Mesenteric fat pad (tissue), 1 donor: ENCODE data around the gene SCYGR1. TPM values are rescaled to one million over a fixed set of nuclear protein-coding genes. Genes with fewer than 3 reads are reported as not detected.
"Not testable (repeated sequence)": the region's sequence is repeated elsewhere in the genome, so short reads cannot be mapped to it uniquely, and the experiment has no call there.

Source experiments
- DNase-seq: peaks from one replicate; pipeline ENCODE4 v3.0.0-alpha.2; 2020; ENCODE audit warnings: low spot score
- total RNA-seq: library from RNA; stranded (reverse); fragmentation: NEBNext Ultra II Directional; extraction: Animal tissue kit (Norgen Biotek cat#: 25700); gene quantifications from one replicate; pipeline ENCODE4 v1.2.1, GENCODE V29; 2021
- donor health status: DM: yes; HTN: yes; CAD: no.

SCYGR1 gene
- total RNA-seq, 1 donor from 2014 or later: not detected

DNA sequence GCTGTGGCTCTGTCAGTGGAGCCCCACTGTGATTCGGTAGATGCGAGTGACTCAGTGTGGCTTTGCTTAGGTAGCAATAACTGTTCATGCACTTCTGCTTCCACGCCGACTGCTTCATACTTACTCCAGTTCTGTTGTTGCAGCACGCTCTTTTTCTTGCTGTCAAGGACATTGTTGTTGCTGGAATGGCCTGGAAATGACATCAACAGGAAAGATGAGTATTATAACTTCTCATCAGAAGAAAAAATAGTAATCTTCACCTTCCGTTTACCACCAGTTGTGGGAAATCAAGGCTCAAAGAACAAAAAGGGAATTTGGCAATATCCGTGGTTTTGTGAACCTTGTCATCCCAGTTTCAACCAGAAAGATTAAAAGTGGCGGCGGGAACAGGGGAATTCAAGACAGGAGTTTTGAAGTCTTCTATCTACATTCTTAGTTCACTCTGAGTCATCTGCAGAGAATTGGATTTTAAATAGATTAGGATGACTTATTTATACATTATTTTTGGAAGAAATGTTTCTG, 16.9 kb downstream of the SCYGR1 start:
- no peak for DNase-seq

DNA sequence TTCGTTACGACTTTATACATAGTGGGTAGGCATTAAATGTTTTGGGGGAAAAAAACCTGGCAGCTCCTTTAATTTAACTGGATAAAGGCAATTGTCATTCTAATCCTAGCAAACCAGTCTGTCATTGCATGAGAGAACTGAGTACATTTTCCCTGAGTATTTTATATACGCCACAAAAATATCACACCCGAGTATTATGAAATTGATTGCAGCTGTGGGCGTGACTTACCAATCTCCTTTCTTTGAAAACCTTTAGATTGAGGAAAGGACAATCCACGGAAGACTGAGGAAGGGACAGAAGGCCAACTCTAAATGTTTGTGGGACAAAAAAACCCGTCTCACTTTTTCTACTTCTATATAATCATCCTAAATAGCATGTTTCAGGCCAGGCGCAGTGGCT, 17.7 kb downstream of the SCYGR1 start:
- DNase-seq: no peak

DNA sequence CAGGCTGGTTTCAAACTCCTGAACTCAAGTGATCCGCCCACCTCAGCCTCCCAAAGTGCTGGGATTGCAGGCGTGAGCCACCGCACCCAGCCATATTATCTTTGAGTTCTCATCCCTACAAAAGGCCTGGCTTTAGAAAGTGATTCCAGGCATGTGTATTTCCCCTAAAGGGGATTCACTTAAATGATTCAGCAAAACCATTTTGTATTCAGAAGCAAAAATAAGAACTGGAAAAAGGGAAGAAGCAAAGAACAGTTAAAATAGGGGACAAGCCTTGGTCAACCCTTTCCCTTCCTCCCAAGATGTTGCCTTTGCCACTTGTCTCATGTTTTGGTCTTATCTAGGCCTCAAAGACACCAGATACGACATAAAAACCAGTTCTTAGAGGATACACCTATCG, 19.2 kb downstream of the SCYGR1 start:
- DNase-seq: no peak

GRCh38 chr2:227367427-227367795, 20.3 kb downstream of the SCYGR1 start:
- DNase-seq: no peak

DNA sequence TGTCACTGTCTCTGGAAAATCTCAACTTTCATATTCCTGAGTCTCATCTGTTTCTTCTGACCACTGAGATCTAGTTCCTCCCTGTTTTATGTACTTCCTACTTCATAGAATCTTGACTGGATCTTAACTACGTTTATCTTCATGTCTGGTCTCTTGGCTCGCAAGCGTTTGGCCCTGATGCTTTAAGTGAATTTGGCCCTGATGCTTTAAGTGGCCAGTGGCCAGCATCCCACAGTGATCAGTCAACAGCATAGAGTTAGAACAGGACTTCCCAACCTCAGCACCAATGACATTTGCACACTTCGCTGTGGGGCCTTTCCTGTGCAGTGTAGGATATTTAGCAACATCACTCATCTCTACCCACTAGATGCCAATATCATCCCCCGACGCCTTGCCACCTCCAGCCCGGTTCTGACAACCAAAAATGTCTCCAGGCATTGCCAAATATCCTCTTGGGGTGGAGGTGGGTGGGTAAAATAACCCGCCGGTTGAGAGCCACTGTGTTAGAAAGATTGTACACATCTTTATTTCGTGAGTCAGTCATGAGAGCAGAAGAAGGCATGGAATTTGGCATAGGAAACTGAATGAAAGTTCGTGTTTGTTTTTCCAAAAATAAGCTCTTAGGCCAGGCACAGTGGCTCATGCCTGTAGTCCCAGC, 20.9 kb downstream of the SCYGR1 start:
- no peak for DNase-seq

- DNase-seq: no peak
Observed at GRCh38 chr2:227365833-227366232, 21.9 kb downstream of the SCYGR1 start.

DNA sequence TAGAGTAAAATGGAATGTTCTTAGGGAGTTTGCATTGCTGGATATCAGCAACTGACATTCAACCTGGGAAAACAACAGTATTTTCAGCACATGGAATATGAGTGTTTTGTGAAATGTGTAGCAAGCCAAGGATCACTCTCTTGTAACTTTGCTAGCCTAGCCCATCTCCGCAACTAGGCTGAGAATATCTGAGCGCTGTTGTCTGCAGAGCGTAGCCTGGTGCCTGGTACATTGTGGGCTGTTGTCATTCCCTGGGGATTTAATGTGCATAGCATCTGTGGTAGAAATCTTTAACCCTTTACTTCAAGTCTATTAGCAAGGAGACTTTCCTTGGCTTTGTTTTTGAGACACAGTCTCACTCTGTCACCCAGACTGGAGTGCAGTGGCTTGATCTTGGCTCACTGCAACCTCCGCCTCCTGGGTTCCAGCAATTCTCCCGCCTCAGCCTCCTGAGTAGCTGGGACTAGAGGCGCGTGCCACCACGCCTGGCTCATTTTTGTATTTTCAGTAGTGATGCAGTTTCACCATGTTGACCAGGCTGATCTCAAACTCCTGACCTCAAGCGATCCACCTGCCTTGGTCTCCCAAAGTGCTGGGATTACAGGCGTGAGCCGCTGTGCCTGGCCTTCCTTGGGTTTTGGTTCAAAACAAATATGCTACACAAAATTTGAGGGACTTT, 23.0 kb downstream of the SCYGR1 start:
- not testable (repeated sequence) for DNase-seq

- no peak for DNase-seq
Observed at GRCh38 chr2:227363756-227364155, 24.0 kb downstream of the SCYGR1 start.

GRCh38 chr2:227360351-227360750, 27.4 kb downstream of the SCYGR1 start:
- no peak for DNase-seq

- no peak for DNase-seq
Observed at GRCh38 chr2:227351639-227352038, 36.1 kb downstream of the SCYGR1 start.

DNA sequence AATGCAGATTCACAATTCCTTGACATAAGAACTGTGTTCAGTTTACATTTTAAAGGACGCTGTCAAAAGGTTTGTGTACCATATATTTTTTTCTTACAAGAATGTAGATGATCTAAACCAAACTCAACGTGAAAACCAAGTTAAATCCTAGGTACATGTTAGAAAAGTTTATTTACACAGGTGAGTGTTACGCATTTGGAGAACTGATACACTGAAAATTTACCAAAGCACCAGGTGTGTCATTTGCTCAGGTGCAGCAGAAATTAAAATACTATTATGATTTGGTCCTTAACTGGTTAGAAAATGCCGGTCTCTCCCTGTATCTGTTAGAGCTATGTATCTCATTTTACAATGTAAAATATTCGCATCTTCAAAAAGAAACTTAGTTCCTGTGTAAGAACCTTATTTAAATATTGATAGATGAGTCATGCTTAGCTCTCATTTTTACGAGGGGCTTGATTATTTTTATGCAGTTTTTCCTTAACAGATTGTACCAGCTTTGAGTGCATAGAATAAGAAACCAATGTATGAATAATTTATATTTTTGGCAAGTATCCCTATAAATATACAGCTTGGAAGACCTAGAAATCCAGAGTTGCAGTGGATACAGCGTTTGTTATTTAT, 37.6 kb downstream of the SCYGR1 start:
- DNase-seq: no peak

DNA sequence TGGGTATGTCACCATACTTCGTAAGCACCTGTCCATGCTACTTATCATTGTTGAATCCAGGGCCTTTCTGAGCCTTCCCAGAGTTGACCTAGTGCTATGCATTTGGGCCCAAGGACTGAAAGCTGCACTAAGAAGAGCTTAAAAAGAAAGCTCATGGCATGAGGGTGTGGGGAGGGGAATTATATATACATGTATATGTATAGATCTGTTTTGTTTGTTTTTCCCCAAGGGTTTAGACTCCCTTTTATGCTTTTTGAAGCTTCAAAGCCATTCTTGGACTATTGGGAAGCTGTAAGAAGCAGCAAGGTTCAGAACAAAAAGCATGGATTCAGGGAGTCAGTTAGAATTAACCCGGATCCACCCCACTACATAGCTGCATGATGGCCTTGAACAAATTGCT, 39.4 kb downstream of the SCYGR1 start:
- DNase-seq: no peak

DNA sequence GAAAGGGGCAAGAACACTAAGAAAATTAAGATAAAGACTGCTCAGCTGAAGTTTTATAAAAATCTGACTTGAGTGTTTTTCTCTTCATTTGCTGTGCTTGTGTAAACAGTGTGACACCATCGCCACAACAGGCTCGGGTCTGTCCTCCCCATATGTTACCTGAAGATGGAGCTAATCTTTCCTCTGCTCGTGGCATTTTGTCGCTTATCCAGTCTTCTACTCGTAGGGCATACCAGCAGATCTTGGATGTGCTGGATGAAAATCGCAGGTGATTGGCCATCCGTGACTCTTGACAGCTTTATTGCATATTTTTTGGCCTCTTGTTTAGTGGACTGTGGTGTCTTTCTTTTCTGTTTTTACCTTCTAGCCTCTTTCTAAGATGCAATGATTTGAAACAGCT, 40.6 kb downstream of the SCYGR1 start:
- DNase-seq: no peak

GRCh38 chr2:227344231-227344630, 43.5 kb downstream of the SCYGR1 start:
- DNase-seq: no peak

GRCh38 chr2:227341553-227341952, 46.2 kb downstream of the SCYGR1 start:
- DNase-seq: no peak

DNA sequence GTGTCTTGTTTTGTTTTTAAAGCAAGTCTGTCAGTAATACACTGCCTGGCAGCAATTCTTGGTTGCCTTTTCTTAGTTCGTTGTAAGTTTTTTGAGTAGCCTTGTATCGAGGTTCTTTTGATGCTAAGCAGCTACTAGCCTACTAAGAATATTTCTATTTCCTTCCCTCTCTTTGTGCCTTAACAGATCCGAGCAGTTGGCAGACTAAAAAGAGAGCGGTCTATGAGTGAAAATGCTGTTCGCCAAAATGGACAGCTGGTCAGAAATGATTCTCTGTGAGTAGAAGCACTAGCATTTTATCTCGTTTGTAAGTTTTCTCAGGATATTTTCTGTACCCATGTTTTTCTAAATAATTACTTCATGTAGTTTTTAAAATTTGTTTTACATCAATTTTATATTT, 47.6 kb downstream of the SCYGR1 start:
- DNase-seq: no peak

DNA sequence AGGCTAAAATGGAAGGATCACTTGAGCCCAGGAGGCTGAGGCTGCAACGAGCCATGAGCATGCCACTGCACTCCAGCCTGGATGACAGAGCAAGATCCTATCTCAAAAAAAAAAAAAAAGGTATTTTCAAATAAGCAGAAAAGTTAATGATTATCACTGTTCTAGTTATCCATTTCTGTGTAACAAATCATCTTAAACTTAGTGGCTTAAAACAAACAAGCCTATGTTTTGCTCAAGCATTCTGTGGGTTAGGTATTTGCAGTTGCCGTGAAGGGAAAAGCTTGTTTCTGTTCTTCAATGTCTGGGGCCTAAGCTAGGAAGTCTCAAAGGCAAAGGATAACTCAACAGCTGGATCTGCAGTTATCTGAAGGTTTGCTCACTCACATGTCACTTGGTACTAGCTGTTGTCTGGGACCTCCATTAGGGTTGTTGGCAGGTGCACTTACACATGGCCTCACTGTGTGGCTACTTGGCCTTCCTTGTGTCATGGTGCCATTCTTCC, 48.6 kb downstream of the SCYGR1 start:
- no peak for DNase-seq

Other genes with a start within 250 kb of the SCYGR1 start
- gene COL4A4, start 223.7 kb downstream of the SCYGR1 start, total RNA-seq: 0.45 TPM
- gene COL4A3, start 223.3 kb downstream of the SCYGR1 start, total RNA-seq: 0.67 TPM
- gene MFF, start 62.7 kb downstream of the SCYGR1 start, total RNA-seq: 59.4 TPM
- 0.32 TPM for gene TM4SF20, start 8.6 kb downstream of the SCYGR1 start, total RNA-seq
- 274 TPM for gene AGFG1, start 84.2 kb upstream of the SCYGR1 start, total RNA-seq
- not detected for gene SCYGR2, start 210.9 kb upstream of the SCYGR1 start, total RNA-seq
- gene SCYGR3, start 226.9 kb upstream of the SCYGR1 start, total RNA-seq: not detected
- gene SCYGR4, start 229.5 kb upstream of the SCYGR1 start, total RNA-seq: not detected